ENCODE results near the gene RNU6-9. TPM values are rescaled to one million over a fixed set of nuclear protein-coding genes. Genes with fewer than 3 reads are reported as not detected.

Gene RNU6-9
- total RNA-seq, 4 donors from 2014 or later = not detected

- peaks cover 0 to 8% (median 2%) of the 10 kb centered on the region in 4 donors for H3K4me1 ChIP-seq
- no peak overlapping the region for H3K27ac ChIP-seq
- no peak for TF ChIP-seq CTCF (IDR thresholded peaks at IDR 0.05)
- no peak for TF ChIP-seq POLR2A (IDR thresholded peaks at IDR 0.05)
- H3K9me3 ChIP-seq = no peaks in the 10 kb centered on the region
- no peaks in the 10 kb centered on the region for H3K27me3 ChIP-seq
- DNase-seq = no peak
- no peak overlapping the region for H3K4me3 ChIP-seq
- peaks cover 0 to 24% (median 0%) of the 10 kb centered on the region in 3 donors for H3K36me3 ChIP-seq
These were observed 9.4 kb downstream of the RNU6-9 start for GRCh38 chr19:902446-903226.

- Histone ChIP-seq H3K27ac (no peak overlapping the region), H3K27me3 (no peaks in the 10 kb centered on the region), H3K4me1 (peaks cover 0 to 15% (median 2%) of the 10 kb centered on the region in 4 donors), H3K4me3 (no peak overlapping the region), H3K36me3 (peaks cover 0 to 24% (median 0%) of the 10 kb centered on the region in 3 donors), H3K9me3 (no peaks in the 10 kb centered on the region)
- DNase-seq = no peak
- TF ChIP-seq CTCF (IDR thresholded peaks at IDR 0.05) = no peak
- TF ChIP-seq POLR2A (IDR thresholded peaks at IDR 0.05) = no peak
These were observed 10.0 kb downstream of the RNU6-9 start for GRCh38 chr19:903266-903797.

- Histone ChIP-seq H3K27me3 (no peaks in the 10 kb centered on the region), H3K27ac (no peak overlapping the region), H3K36me3 (peaks cover 0 to 15% (median 0%) of the 10 kb centered on the region in 3 donors), H3K4me1 (peaks cover 0 to 22% (median 8%) of the 10 kb centered on the region in 4 donors), H3K4me3 (no peak overlapping the region), H3K9me3 (no peaks in the 10 kb centered on the region)
- DNase-seq = no peak
- TF ChIP-seq CTCF (IDR thresholded peaks at IDR 0.05) (no peak), POLR2A (IDR thresholded peaks at IDR 0.05) (no peak)
These were observed 11.3 kb downstream of the RNU6-9 start for GRCh38 chr19:904545-904944.

GRCh38 chr19:906480-906879 lies 13.2 kb downstream of the RNU6-9 start:
- Histone ChIP-seq H3K4me3 (no peak overlapping the region), H3K27ac (peak overlapping the region in 2 of 4 donors; percentile 83 to 89), H3K4me1 (peaks cover 0 to 29% (median 18%) of the 10 kb centered on the region in 4 donors), H3K27me3 (no peaks in the 10 kb centered on the region), H3K36me3 (peaks cover 0 to 6% (median 0%) of the 10 kb centered on the region in 3 donors), H3K9me3 (no peaks in the 10 kb centered on the region)
- no peak for TF ChIP-seq CTCF (IDR thresholded peaks at IDR 0.05)
- no peak for TF ChIP-seq POLR2A (IDR thresholded peaks at IDR 0.05)
- DNase-seq = no peak

- DNase-seq = peak in 2 of 3 donors; percentile 84
These were observed 14.0 kb downstream of the RNU6-9 start for GRCh38 chr19:907183-907853.

More at GRCh38 chr19:907183-907853, 14.0 kb downstream of the RNU6-9 start:
- Histone ChIP-seq H3K27ac (peak overlapping the region in 2 of 4 donors; percentile 83 to 89), H3K4me3 (no peak overlapping the region), H3K4me1 (peaks cover 0 to 29% (median 20%) of the 10 kb centered on the region in 4 donors), H3K27me3 (no peaks in the 10 kb centered on the region), H3K36me3 (no peaks in the 10 kb centered on the region), H3K9me3 (no peaks in the 10 kb centered on the region)
- TF ChIP-seq CTCF (IDR thresholded peaks at IDR 0.05) (no peak), POLR2A (IDR thresholded peaks at IDR 0.05) (no peak)
